HK-2 (cell line): Measurements from ENCODE around the gene ADGRB3.
"Not testable (repeated sequence)": the region's sequence is repeated elsewhere in the genome, so short reads cannot be mapped to it uniquely, and the experiment has no call there.

Source experiments
- DNase-seq: peaks from one replicate; pipeline ENCODE4 v3.0.0-alpha.2; 2018; ENCODE audit not compliant: unreplicated experiment

ADGRB3 gene

DNA sequence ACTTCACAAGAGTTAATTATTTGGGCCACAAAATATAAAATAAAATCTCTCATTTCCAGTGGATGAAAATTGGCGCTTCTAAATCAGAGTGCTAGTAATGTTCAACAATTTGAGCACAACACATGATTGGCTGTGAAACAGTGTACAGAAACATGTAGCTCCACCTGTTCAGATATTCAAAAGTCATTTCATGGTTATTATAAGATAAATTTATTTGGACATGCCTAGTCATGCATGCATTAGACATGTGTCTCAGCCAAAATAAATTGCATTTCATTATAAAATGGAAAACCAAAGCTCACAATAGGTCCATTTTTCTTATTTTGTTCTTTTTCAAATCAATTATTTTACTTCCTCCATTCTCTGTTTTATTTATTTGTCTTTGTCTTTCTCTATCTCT lies 786.9 kb downstream of the ADGRB3 start:
- DNase-seq, result no peak

- DNase-seq, result no peak
These were observed 787.4 kb downstream of the ADGRB3 start for GRCh38 chr6:69422475-69422874.

GRCh38 chr6:69423785-69424184 lies 788.7 kb downstream of the ADGRB3 start:
- DNase-seq, result no peak

DNA sequence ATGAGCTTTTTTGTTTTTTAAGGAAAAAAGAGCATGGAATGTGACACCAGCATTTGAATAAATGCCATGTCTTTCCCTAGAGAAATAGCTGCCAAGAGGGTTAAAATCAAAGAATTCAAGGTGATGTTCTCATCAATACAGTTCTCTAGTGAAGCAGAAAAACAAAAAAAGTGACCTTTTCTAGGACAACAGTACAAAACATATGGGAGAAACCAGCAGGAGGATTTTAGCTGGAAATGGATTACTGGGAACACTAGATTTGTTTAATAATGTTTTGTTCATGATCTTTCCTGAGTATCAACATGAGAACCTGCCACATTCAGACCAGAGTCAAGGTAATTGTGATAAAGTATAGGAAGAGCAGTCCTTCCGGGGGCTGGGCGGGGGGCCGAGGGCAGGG lies 789.5 kb downstream of the ADGRB3 start:
- no peak for DNase-seq

GRCh38 chr6:69427882-69428281 lies 792.8 kb downstream of the ADGRB3 start:
- no peak for DNase-seq

DNA sequence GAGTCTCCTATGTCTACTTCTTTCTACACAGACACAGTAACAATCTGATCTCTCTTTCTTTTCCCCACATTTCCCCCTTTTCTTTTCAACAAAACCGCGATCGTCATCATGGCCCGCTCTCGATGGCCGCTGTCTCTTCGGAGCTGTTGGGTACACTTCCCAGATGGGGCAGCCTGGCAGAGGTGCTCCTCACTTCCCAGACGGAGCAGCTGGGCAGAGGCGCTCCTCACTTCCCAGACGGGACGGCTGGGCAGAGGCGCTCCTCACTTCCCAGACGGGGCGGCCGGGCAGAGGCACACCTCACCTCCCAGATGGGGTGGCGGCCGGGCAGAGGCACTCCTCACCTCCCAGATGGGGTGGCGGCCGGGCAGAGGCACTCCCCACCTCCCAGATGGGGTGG lies 797.1 kb downstream of the ADGRB3 start:
- DNase-seq, result not testable (repeated sequence)

DNA sequence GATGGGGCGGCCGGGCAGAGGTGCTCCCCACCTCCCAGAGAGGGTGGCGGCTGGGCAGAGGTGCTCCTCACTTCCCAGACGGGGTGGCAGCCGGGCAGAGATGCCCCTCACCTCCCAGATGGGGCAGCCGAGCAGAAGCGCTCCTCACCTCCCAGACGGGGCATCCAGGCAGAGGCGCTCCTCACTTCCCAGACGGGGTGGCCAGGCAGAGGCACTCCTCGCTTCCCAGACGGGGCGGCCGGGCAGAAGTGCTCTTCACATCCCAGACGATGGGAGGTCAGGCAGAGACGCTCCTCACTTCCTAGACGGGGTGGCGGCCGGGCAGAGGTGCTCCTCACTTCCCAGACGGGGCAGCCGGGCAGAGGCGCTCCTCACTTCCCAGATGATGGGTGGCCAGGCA lies 798.0 kb downstream of the ADGRB3 start:
- DNase-seq, result not testable (repeated sequence)

GRCh38 chr6:69438113-69438512 lies 803.0 kb downstream of the ADGRB3 start:
- DNase-seq, result no peak
